Measurements from ENCODE around the gene DRD3.

DRD3 gene

DNA sequence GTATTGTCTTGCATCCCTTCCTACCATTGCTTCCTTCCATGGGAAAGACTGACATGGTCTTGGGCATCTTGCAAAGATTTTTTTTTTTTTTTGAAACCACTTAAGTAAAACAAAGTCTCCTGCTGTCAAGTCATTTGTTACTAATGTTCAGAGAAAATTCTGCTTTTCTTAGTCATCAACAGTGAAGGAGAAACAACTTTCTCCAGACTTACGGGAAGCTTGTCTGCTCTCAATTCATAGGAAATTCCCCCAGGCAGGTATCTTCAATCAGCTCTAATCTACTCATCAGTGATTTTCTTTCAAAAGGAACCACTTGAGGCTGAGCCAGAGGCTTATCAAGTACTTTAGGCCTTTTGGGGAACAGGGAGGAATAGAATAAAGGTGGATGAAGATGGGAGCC, 15.9 kb upstream of the DRD3 start:
- no peak for TF ChIP-seq POLR2A (IDR thresholded peaks at IDR 0.05; ENCODE audit: low read depth, low read length)
- TF ChIP-seq PAX5 (IDR thresholded peaks at IDR 0.05; ENCODE audit: insufficient read depth, low read length, severe bottlenecking), result no peak
- TF ChIP-seq SPI1 (IDR thresholded peaks at IDR 0.05; ENCODE audit: low read depth, low read length), result no peak
- no peak for TF ChIP-seq TAF1 (IDR thresholded peaks at IDR 0.05; ENCODE audit: low read depth, low read length)
- no peak for TF ChIP-seq POLR2AphosphoS5 (IDR thresholded peaks at IDR 0.05; ENCODE audit: low read depth, low read length)
- TF ChIP-seq POU2F2 (IDR thresholded peaks at IDR 0.05; ENCODE audit: low read depth, low read length), result no peak
- no peak for DNase-seq (ENCODE audit: insufficient read length, low spot score)
- no peak for FAIRE-seq

DNA sequence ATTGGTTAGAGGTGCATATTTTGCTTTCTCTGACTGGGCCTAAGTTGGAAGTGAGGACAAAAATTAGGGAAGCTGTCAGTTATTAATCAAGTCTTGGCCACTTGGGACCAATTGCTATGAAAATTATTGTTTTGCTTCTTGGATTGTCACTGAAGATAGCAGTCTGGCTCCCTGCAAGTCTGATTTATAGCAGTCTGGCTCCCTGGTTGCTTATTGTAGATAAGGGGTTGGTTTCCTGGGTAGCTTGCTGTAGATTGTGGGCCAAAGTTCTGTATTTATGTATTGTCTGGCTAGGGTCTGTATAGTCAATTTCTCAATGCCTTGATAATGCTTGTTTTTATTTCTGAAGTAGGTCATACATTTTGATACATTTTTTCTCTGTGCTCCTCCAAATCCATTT, 13.3 kb upstream of the DRD3 start:
- TF ChIP-seq TAF1 (IDR thresholded peaks at IDR 0.05; ENCODE audit: low read depth, low read length), result no peak
- TF ChIP-seq POLR2AphosphoS5 (IDR thresholded peaks at IDR 0.05; ENCODE audit: low read depth, low read length), result no peak
- TF ChIP-seq SPI1 (IDR thresholded peaks at IDR 0.05; ENCODE audit: low read depth, low read length), result no peak
- no peak for TF ChIP-seq POLR2A (IDR thresholded peaks at IDR 0.05; ENCODE audit: low read depth, low read length)
- no peak for TF ChIP-seq PAX5 (IDR thresholded peaks at IDR 0.05; ENCODE audit: insufficient read depth, low read length, severe bottlenecking)
- no peak for TF ChIP-seq POU2F2 (IDR thresholded peaks at IDR 0.05; ENCODE audit: low read depth, low read length)
- no peak for DNase-seq (ENCODE audit: insufficient read length, low spot score)

DNA sequence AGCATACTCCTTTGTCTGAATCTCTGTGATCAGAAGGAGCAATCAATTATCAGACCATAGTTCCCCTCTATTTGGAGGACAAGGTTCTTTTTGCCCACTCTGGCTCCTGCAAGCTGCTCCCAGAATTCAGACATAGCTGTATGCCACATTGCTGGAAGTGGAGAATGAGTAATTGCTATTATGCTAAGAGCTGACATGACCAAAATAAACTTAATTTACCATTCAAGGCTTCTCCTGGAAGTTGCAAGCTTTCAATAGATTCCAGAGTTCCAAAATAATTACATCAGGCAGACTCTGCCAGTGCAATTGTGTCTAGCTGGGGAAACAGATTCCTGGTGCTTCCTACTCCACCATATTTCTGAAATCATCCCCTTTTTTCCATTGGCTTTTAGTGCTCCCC, 7.6 kb upstream of the DRD3 start:
- DNase-seq (ENCODE audit: insufficient read length, low spot score) (no peak), FAIRE-seq (no peak)
- TF ChIP-seq TAF1 (IDR thresholded peaks at IDR 0.05; ENCODE audit: low read depth, low read length), result no peak
- no peak for TF ChIP-seq PAX5 (IDR thresholded peaks at IDR 0.05; ENCODE audit: insufficient read depth, low read length, severe bottlenecking)
- no peak for TF ChIP-seq POU2F2 (IDR thresholded peaks at IDR 0.05; ENCODE audit: low read depth, low read length)
- no peak for TF ChIP-seq POLR2A (IDR thresholded peaks at IDR 0.05; ENCODE audit: low read depth, low read length)
- TF ChIP-seq SPI1 (IDR thresholded peaks at IDR 0.05; ENCODE audit: low read depth, low read length), result no peak
- no peak for TF ChIP-seq POLR2AphosphoS5 (IDR thresholded peaks at IDR 0.05; ENCODE audit: low read depth, low read length)

More for the DNA sequence above, 13.3 kb upstream of the DRD3 start:
- no peak for FAIRE-seq

DNA sequence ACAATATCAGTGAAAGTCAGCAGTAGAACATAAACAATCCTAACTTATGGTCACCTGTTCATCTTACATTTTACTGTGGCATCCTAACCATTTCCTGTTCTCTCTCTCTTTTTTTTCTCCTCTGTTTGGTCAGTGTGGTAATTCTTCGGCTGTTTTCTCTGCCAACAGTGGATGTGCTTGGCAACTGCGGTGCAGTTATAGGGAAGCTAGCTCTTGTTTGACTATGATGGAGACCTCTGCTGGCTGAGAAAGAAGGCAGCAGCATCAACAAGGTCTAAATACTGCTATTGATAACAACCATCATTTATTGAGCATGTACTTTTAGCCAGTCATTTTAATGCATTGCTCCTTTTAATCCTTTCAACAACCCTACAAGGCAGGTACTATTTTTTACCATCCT, 723 bp upstream of the DRD3 start:
- FAIRE-seq (peak; percentile 38), DNase-seq (ENCODE audit: insufficient read length, low spot score) (no peak)
- TF ChIP-seq POU2F2 (IDR thresholded peaks at IDR 0.05; ENCODE audit: low read depth, low read length) (no peak), TAF1 (IDR thresholded peaks at IDR 0.05; ENCODE audit: low read depth, low read length) (no peak), SPI1 (IDR thresholded peaks at IDR 0.05; ENCODE audit: low read depth, low read length) (no peak), POLR2A (IDR thresholded peaks at IDR 0.05; ENCODE audit: low read depth, low read length) (no peak), PAX5 (IDR thresholded peaks at IDR 0.05; ENCODE audit: insufficient read depth, low read length, severe bottlenecking) (no peak), POLR2AphosphoS5 (IDR thresholded peaks at IDR 0.05; ENCODE audit: low read depth, low read length) (no peak)

DNA sequence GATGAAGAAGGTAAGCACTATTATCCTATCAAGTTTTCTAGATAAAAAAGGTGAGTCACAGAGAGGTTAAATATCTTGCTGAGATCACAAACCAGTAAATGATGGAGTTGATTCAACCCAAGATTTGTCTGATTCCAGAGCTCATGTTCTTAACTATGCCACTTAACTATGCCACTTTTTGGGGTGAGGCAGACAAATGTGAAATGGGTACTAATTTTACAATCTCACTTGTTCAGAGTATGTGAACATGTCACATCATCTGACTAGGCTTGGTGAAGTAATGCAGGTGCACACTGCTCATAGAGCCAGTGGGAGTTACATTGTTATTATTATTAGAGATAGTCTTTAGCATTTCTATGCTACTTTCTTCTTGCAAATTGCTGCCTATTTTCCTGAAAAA, 2.0 kb downstream of the DRD3 start:
- DNase-seq (ENCODE audit: insufficient read length, low spot score) (no peak), FAIRE-seq (no peak)
- TF ChIP-seq POLR2AphosphoS5 (IDR thresholded peaks at IDR 0.05; ENCODE audit: low read depth, low read length), result no peak
- TF ChIP-seq TAF1 (IDR thresholded peaks at IDR 0.05; ENCODE audit: low read depth, low read length), result no peak

DNA sequence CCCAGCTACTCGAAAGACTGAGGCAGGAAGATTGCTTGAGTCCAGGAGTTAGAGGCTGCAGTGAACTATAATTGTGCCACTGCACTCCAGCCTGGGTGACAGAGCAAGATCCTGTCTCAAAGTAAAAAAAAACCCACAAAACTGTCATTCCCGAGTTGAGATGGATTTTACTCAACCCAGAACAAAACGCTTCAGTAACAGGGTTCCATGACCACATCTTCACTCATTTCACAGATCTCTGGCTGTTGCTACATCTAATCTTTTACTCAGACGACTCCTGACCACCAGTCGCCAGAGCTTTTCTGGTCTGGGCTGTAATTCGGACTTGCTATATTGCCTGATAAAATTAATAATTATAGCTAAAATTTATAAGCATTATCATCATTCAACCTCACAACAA, 2.4 kb downstream of the DRD3 start:
- TF ChIP-seq TAF1 (IDR thresholded peaks at IDR 0.05; ENCODE audit: low read depth, low read length), result no peak
- no peak for TF ChIP-seq SPI1 (IDR thresholded peaks at IDR 0.05; ENCODE audit: low read depth, low read length)
- TF ChIP-seq PAX5 (IDR thresholded peaks at IDR 0.05; ENCODE audit: insufficient read depth, low read length, severe bottlenecking), result no peak
- TF ChIP-seq POLR2A (IDR thresholded peaks at IDR 0.05; ENCODE audit: low read depth, low read length), result no peak
- TF ChIP-seq POLR2AphosphoS5 (IDR thresholded peaks at IDR 0.05; ENCODE audit: low read depth, low read length), result no peak
- TF ChIP-seq POU2F2 (IDR thresholded peaks at IDR 0.05; ENCODE audit: low read depth, low read length), result no peak
- DNase-seq (ENCODE audit: insufficient read length, low spot score) (no peak), FAIRE-seq (no peak)

DNA sequence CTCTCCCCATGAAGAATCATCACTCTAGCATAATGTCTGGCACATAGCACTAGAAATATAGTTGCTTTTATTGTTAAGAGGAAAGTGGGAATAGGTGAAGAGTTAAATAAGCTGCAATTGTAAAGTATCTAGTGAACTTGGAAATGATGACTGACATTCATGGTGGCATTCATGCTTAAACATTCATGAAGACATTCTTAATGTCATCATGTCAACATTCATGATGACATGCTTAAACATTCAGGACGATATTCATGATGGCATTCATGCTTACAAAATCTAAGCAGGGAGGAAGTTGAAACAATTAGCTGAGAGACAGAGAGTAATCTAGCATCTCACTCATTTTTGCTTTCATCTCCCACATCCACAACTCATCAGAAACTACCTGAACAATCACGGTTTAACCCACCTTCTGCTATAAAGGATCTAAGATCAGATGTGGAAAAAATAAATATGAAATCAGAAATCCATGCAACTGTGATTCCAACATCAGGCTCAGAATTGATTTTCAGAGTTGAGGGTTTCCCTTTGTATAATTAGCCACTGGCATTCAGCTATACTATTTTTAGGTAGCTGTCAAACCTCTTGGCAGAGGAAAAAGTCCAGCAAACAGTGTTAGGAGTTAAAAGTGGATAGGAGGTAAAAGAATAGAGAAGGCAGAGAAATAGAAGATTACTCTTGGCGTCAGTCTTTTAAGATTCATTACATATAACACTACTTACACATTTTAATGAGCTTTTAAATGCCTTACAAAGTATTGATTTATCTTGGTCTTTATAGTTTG, 3.5 kb downstream of the DRD3 start:
- DNase-seq (ENCODE audit: insufficient read length, low spot score) (no peak), FAIRE-seq (peak; percentile 35)

DNA sequence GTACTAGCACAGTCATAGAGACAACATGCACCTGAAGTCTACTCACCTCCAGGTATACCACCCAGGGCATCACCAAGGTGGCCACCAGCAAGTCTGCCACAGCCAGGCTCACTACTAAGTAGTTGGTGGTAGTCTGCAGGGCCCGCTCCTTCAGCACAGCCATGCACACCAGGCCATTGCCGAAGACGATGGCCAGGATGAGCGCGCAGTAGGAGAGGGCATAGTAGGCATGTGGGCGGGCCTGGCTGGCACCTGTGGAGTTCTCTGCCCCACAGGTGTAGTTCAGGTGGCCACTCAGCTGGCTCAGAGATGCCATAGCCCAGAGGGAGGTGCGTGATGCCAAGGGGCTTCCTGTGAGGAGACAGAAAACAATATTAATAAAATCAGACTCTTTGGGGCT, 7.2 kb downstream of the DRD3 start:
- DNase-seq (ENCODE audit: insufficient read length, low spot score) (no peak), FAIRE-seq (no peak)
- TF ChIP-seq POLR2A (IDR thresholded peaks at IDR 0.05; ENCODE audit: low read depth, low read length), result no peak
- TF ChIP-seq SPI1 (IDR thresholded peaks at IDR 0.05; ENCODE audit: low read depth, low read length), result no peak
- no peak for TF ChIP-seq POU2F2 (IDR thresholded peaks at IDR 0.05; ENCODE audit: low read depth, low read length)
- no peak for TF ChIP-seq TAF1 (IDR thresholded peaks at IDR 0.05; ENCODE audit: low read depth, low read length)
- no peak for TF ChIP-seq PAX5 (IDR thresholded peaks at IDR 0.05; ENCODE audit: insufficient read depth, low read length, severe bottlenecking)
- no peak for TF ChIP-seq POLR2AphosphoS5 (IDR thresholded peaks at IDR 0.05; ENCODE audit: low read depth, low read length)

More for the DNA sequence above, 3.5 kb downstream of the DRD3 start:
- TF ChIP-seq SPI1 (IDR thresholded peaks at IDR 0.05; ENCODE audit: low read depth, low read length) (no peak), POLR2AphosphoS5 (IDR thresholded peaks at IDR 0.05; ENCODE audit: low read depth, low read length) (no peak), POU2F2 (IDR thresholded peaks at IDR 0.05; ENCODE audit: low read depth, low read length) (no peak), TAF1 (IDR thresholded peaks at IDR 0.05; ENCODE audit: low read depth, low read length) (no peak), POLR2A (IDR thresholded peaks at IDR 0.05; ENCODE audit: low read depth, low read length) (no peak), PAX5 (IDR thresholded peaks at IDR 0.05; ENCODE audit: insufficient read depth, low read length, severe bottlenecking) (no peak)

DNA sequence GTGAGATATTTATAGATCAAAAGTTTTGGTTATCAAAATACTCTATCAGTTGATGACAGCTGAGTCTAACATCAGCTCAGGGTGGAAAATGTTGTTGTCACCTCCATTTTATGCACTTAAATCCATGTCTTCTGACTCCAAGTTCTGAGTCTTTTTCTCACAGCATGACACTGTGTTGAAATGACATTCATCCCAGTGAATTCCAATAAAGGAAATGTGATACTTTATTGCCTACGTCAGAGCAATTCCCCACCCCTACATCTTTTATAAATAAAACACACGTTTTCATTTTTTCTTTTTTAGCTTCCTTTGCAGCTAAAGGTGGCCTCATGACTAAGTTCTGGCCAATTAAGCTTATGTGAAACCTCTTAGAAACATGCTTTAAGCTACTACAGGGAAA, 10.7 kb downstream of the DRD3 start:
- TF ChIP-seq SPI1 (IDR thresholded peaks at IDR 0.05; ENCODE audit: low read depth, low read length), result no peak
- no peak for TF ChIP-seq TAF1 (IDR thresholded peaks at IDR 0.05; ENCODE audit: low read depth, low read length)
- TF ChIP-seq PAX5 (IDR thresholded peaks at IDR 0.05; ENCODE audit: insufficient read depth, low read length, severe bottlenecking), result no peak
- TF ChIP-seq POLR2A (IDR thresholded peaks at IDR 0.05; ENCODE audit: low read depth, low read length), result no peak
- no peak for TF ChIP-seq POLR2AphosphoS5 (IDR thresholded peaks at IDR 0.05; ENCODE audit: low read depth, low read length)
- TF ChIP-seq POU2F2 (IDR thresholded peaks at IDR 0.05; ENCODE audit: low read depth, low read length), result no peak
- no peak for DNase-seq (ENCODE audit: insufficient read length, low spot score)
- no peak for FAIRE-seq

DNA sequence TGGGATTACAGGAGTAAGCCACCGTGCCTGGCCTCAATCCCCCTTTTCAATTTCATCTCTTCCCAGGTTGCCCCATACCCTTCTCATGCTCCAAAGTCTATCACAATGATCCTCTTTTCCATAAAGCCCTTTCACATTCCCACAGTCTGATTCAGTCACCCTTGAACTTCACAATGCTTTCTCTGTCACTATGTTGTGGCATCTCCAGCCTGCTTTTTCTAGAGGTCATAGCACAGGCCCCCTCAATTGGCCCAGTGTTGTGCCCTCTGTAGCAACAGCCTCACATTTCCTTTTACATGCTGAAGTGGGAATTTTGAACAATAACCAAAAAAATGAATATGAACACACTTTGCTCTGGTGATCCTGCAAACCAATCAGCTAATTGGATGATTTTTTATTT, 21.5 kb downstream of the DRD3 start:
- TF ChIP-seq PAX5 (IDR thresholded peaks at IDR 0.05; ENCODE audit: insufficient read depth, low read length, severe bottlenecking) (no peak), SPI1 (IDR thresholded peaks at IDR 0.05; ENCODE audit: low read depth, low read length) (no peak), TAF1 (IDR thresholded peaks at IDR 0.05; ENCODE audit: low read depth, low read length) (no peak), POU2F2 (IDR thresholded peaks at IDR 0.05; ENCODE audit: low read depth, low read length) (no peak), POLR2AphosphoS5 (IDR thresholded peaks at IDR 0.05; ENCODE audit: low read depth, low read length) (no peak), POLR2A (IDR thresholded peaks at IDR 0.05; ENCODE audit: low read depth, low read length) (no peak)
- DNase-seq (ENCODE audit: insufficient read length, low spot score) (no peak), FAIRE-seq (no peak)
